ENCODE results near the gene TRPV3. TPM values are rescaled to one million over a fixed set of nuclear protein-coding genes. Genes with fewer than 3 reads are reported as not detected.

The TRPV3 gene
- total RNA-seq, 1 experiment from 2014 or later: 1.4 TPM

DNA sequence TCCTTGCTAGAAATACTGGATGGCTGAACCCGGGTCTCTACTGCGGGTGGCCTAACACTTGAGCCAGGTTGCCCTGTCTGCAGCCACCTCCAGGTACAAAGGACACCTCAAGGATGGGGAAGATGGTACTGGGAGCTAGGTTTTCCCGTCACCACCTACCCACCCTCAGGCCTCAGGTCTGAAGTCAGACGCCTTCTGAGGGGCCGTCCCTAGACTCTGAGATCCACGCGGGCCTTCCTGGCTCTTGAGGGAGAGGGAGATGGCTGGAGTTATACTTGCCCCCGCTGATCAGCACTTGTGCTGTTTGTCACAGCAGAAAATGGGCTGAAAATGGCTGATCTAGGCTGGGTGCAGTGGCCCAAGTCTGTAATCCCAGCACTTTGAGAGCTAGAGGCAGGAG, 10.6 kb downstream of the TRPV3 start:
- intact Hi-C loops (cut with micrococcal nuclease): no loop called here
- BruUV-seq (replicated peaks): no TSS peak
- no peak overlapping the region for H3K4me2 ChIP-seq (ENCODE audit: low read length)

More for the DNA sequence above, 10.6 kb downstream of the TRPV3 start:
- H3K27me3 ChIP-seq (ENCODE audit: insufficient read depth, low read length): no peaks in the 10 kb centered on the region
- no peak for TF ChIP-seq EZH2 (IDR thresholded peaks at IDR 0.05)
- no peak for TF ChIP-seq ZFX (IDR thresholded peaks at IDR 0.05)
- TF ChIP-seq POLR2AphosphoS5 (IDR thresholded peaks at IDR 0.05; ENCODE audit: low read depth, low read length): no peak
- no peak for TF ChIP-seq EGR1 (IDR thresholded peaks at IDR 0.05; ENCODE audit: low read depth)
- TF ChIP-seq, protein P1, sequence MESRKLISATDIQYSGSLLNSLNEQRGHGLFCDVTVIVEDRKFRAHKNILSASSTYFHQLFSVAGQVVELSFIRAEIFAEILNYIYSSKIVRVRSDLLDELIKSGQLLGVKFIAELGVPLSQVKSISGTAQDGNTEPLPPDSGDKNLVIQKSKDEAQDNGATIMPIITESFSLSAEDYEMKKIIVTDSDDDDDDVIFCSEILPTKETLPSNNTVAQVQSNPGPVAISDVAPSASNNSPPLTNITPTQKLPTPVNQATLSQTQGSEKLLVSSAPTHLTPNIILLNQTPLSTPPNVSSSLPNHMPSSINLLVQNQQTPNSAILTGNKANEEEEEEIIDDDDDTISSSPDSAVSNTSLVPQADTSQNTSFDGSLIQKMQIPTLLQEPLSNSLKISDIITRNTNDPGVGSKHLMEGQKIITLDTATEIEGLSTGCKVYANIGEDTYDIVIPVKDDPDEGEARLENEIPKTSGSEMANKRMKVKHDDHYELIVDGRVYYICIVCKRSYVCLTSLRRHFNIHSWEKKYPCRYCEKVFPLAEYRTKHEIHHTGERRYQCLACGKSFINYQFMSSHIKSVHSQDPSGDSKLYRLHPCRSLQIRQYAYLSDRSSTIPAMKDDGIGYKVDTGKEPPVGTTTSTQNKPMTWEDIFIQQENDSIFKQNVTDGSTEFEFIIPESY (IDR thresholded peaks at IDR 0.05; ENCODE audit: extremely low read depth, insufficient replicate concordance, low read length): no peak
- TF ChIP-seq, protein P2, sequence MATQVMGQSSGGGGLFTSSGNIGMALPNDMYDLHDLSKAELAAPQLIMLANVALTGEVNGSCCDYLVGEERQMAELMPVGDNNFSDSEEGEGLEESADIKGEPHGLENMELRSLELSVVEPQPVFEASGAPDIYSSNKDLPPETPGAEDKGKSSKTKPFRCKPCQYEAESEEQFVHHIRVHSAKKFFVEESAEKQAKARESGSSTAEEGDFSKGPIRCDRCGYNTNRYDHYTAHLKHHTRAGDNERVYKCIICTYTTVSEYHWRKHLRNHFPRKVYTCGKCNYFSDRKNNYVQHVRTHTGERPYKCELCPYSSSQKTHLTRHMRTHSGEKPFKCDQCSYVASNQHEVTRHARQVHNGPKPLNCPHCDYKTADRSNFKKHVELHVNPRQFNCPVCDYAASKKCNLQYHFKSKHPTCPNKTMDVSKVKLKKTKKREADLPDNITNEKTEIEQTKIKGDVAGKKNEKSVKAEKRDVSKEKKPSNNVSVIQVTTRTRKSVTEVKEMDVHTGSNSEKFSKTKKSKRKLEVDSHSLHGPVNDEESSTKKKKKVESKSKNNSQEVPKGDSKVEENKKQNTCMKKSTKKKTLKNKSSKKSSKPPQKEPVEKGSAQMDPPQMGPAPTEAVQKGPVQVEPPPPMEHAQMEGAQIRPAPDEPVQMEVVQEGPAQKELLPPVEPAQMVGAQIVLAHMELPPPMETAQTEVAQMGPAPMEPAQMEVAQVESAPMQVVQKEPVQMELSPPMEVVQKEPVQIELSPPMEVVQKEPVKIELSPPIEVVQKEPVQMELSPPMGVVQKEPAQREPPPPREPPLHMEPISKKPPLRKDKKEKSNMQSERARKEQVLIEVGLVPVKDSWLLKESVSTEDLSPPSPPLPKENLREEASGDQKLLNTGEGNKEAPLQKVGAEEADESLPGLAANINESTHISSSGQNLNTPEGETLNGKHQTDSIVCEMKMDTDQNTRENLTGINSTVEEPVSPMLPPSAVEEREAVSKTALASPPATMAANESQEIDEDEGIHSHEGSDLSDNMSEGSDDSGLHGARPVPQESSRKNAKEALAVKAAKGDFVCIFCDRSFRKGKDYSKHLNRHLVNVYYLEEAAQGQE (IDR thresholded peaks at IDR 0.05; ENCODE audit: low read depth): no peak
- TF ChIP-seq EZH2phosphoT487 (IDR thresholded peaks at IDR 0.05; ENCODE audit: borderline replicate concordance): no peak
- TF ChIP-seq TCF7L2 (IDR thresholded peaks at IDR 0.05; ENCODE audit: borderline replicate concordance, extremely low read depth, insufficient read depth, insufficient read length): no peak
- TF ChIP-seq POLR2A (IDR thresholded peaks at IDR 0.05; ENCODE audit: borderline replicate concordance, extremely low read depth, insufficient read depth, insufficient read length): no peak
- no peak for TF ChIP-seq CEBPB (IDR thresholded peaks at IDR 0.05; ENCODE audit: low read depth)
- no peak for TF ChIP-seq SRF (IDR thresholded peaks at IDR 0.05; ENCODE audit: low read depth)
- TF ChIP-seq YY1 (IDR thresholded peaks at IDR 0.05; ENCODE audit: extremely low read depth, insufficient replicate concordance, low read depth, low read length): no peak
- TF ChIP-seq, protein P3, sequence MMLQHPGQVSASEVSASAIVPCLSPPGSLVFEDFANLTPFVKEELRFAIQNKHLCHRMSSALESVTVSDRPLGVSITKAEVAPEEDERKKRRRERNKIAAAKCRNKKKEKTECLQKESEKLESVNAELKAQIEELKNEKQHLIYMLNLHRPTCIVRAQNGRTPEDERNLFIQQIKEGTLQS (IDR thresholded peaks at IDR 0.05): no peak
- TF ChIP-seq, protein P4, sequence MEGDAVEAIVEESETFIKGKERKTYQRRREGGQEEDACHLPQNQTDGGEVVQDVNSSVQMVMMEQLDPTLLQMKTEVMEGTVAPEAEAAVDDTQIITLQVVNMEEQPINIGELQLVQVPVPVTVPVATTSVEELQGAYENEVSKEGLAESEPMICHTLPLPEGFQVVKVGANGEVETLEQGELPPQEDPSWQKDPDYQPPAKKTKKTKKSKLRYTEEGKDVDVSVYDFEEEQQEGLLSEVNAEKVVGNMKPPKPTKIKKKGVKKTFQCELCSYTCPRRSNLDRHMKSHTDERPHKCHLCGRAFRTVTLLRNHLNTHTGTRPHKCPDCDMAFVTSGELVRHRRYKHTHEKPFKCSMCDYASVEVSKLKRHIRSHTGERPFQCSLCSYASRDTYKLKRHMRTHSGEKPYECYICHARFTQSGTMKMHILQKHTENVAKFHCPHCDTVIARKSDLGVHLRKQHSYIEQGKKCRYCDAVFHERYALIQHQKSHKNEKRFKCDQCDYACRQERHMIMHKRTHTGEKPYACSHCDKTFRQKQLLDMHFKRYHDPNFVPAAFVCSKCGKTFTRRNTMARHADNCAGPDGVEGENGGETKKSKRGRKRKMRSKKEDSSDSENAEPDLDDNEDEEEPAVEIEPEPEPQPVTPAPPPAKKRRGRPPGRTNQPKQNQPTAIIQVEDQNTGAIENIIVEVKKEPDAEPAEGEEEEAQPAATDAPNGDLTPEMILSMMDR (IDR thresholded peaks at IDR 0.05 in 2 of 3, conservative IDR thresholded peaks at IDR 0.05 in 1 of 3; ENCODE audit: borderline replicate concordance in 1 of 3, insufficient read depth in 1 of 3, low read depth in 2 of 3, low read length in 2 of 3): no peak
- no peak for TF ChIP-seq ZNF274 (IDR thresholded peaks at IDR 0.05; ENCODE audit: low read depth, low read length)
- no peak for TF ChIP-seq JUND (IDR thresholded peaks at IDR 0.05)
- no peak for TF ChIP-seq CBX3 (IDR thresholded peaks at IDR 0.05; ENCODE audit: low read depth)
- no peak for TF ChIP-seq FOSL1 (IDR thresholded peaks at IDR 0.05; ENCODE audit: low read depth)
- no peak for TF ChIP-seq SP1 (IDR thresholded peaks at IDR 0.05; ENCODE audit: low read depth)
- TF ChIP-seq ELF1 (IDR thresholded peaks at IDR 0.05; ENCODE audit: borderline replicate concordance, low read depth): no peak
- H3K4me1 ChIP-seq (ENCODE audit: control insufficient read depth in 1 of 2, insufficient read depth in 2 of 2, low read length in 2 of 2): peaks cover 0 to 3% of the 10 kb centered on the region in 2 experiments; a peak in 1 of 4 replicates
- no peak overlapping the region for H3K27ac ChIP-seq (ENCODE audit: low read depth, low read length)
- CTCF ChIA-PET: interaction anchor here (0.6 kb wide), 1 partner anchor 276 kb away, joined by 3 read pairs; no protein-coding TSS in a partner anchor
- RAD21 ChIA-PET (ENCODE audit: low non-redundant PET in 1 of 2, low total read pairs in 2 of 2, uncharacterized antibody in 2 of 2, unreplicated experiment in 2 of 2): no interaction called here
- ATAC-seq (no peak), DNase-seq (ENCODE audit: low read depth, low spot score) (no peak)
- no peaks in the 10 kb centered on the region for H3K79me2 ChIP-seq (ENCODE audit: insufficient read depth, low read length)
- H4K20me1 ChIP-seq (ENCODE audit: insufficient read depth): no peaks in the 10 kb centered on the region
- H3K4me3 ChIP-seq (replicated peaks in 1 of 2; ENCODE audit: low read depth in 1 of 2, low read length in 2 of 2): no peak overlapping the region
- POLR2A ChIA-PET: no interaction called here
- H3K9me2 ChIP-seq (ENCODE audit: insufficient read depth): no peaks in the 10 kb centered on the region
- no peak overlapping the region for H2AFZ ChIP-seq (ENCODE audit: low read depth, low read length, poor library complexity, severe bottlenecking)
- no peaks in the 10 kb centered on the region for H3K9me3 ChIP-seq (ENCODE audit: control insufficient read depth in 1 of 2, insufficient read depth in 1 of 2, low read depth in 1 of 2, low read length in 2 of 2)
- H3K36me3 ChIP-seq (ENCODE audit: control insufficient read depth in 1 of 2, insufficient read depth in 2 of 2, low read length in 2 of 2): no peaks in the 10 kb centered on the region
- no peak overlapping the region for H3K9ac ChIP-seq (ENCODE audit: low read length)

Measured in HCT116 (cell line).